ENCODE data around the gene DMPK.

The DMPK gene

DNA sequence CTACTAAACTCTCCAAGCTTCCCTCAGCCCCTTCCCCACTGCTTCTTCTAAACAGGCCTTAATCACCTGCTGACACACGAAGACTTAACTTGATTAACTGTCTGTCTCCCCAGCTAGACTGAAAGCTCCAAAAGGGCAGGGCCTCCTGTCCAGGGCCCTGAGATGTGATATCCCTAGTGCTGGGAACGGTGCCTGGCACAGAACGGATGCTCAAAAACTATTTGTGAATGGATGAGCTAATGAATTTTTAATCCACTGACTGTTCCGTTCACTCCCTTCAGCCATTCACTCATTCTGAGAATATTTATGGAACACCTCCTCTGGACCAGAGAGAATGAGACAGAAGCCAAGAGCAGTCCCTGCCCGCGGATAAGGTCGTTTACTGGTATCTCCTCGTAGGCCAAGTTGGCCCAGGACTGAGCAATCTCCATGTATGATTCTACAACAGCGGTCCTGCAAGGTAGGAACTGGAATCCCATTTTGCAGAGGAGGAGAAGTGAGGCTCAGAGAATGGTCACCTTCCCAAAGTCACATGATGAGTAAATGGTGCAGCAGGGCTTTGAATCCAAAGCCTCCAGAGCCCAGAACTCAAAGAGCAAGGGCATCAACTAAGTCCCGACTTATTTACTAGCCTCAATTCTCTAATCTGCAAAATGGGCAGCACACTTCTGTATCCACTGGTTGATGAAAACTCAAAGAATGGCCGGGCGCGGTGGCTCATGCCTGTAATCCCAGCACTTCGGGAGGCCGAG, 6.9 kb upstream of the DMPK start:
- in situ Hi-C loops (cut with MboI; ENCODE audit: low sequenced_read_pairs), result no loop called here

DNA sequence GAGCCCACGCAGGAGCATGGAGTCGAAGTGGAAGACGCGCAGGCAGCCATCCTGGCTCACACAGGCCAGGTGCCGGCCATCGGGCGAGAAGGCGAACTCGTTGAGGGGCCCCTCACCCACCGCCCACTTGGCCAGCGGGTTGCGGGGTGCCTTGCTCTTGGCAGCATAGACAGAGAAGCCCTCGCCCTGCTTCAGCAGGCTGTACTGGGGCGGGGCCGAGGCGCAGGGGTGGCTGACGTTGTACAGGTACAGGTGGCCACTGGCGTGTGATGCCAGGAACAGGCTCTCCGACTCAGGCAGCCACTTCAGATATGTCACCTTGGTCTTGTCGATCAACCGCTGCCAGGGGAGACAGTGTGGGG, 4.2 kb upstream of the DMPK start:
- in situ Hi-C loops (cut with MboI; ENCODE audit: low sequenced_read_pairs), result no loop called here

DNA sequence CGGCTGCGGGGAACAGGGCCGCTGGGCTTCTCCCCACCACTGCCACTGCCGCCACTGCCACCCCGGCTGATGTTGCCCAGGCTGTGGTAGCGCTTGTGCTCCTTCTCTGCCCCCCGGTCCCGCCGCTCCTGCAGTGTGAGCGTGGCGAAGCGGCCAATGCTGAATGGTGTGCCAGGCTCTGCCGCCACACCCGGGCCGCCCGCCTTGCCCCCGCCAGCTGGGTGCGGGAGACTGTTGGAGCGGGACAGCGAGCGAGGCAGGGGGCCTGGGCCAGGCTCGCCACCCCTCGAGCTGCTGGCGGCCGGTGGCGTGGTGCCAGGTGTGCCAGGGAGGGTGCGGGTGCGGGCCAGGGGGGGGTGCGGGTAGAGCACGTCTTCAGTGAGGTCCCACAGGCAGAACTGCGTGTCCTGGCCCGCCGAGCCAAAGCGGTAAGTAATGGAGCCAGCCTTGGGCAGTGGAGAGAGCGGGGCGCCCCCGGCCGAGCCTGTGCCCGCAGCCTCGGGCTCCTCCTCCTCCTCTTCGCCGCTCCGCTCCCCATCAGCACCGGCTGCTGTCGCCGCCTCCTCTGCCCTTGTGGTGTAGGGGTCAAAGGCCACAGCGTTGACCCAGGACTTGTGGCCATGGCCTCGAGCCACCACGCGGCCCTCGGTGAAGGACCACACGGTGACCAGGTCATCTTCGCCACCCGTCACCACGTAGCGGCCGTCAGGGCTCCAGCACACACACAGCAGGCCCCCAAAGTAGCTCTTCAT, 3.7 kb upstream of the DMPK start:
- in situ Hi-C loops (cut with MboI; ENCODE audit: low sequenced_read_pairs), result no loop called here

DNA sequence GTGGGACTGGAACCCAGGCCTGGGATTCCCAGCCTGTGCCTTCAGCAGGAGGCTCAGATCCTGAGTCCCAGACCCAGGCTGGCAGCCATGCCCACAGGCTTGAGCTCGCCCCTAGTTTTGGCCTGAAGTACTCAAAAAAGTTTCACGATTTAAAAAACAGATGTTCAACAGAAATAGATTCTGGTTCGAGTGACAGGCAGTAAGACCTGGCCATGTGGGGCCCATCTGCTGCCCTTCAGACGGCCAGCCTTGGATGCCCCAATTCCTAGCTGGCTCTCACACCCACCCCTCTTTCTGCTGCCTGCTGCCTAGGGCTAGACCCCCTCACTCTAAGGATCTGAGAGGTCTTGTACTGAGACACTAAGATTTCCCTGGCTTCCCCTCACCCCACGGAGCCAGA, 2.8 kb upstream of the DMPK start:
- in situ Hi-C loops (cut with MboI; ENCODE audit: low sequenced_read_pairs), result no loop called here

DNA sequence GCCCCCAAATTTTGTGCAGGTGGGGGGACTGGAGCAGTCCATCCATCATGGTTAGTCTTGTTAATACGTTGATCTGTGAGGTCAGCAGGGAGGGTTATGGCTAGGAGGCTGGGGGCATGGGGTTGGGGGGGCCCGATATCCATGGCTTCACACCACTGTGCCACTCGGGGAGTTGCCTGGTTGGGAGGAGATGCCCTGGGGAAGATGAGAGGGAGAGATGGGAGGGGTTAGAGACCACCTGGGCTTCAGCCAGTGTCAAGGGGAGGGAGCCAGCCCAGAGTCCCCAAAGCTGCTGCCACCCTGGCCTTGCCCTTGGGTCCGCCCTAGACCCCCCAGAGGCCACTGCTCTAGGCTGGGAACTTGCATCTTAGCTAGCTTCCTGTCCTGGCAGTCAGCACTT, 1.8 kb upstream of the DMPK start:
- in situ Hi-C loops (cut with MboI; ENCODE audit: low sequenced_read_pairs), result no loop called here

DNA sequence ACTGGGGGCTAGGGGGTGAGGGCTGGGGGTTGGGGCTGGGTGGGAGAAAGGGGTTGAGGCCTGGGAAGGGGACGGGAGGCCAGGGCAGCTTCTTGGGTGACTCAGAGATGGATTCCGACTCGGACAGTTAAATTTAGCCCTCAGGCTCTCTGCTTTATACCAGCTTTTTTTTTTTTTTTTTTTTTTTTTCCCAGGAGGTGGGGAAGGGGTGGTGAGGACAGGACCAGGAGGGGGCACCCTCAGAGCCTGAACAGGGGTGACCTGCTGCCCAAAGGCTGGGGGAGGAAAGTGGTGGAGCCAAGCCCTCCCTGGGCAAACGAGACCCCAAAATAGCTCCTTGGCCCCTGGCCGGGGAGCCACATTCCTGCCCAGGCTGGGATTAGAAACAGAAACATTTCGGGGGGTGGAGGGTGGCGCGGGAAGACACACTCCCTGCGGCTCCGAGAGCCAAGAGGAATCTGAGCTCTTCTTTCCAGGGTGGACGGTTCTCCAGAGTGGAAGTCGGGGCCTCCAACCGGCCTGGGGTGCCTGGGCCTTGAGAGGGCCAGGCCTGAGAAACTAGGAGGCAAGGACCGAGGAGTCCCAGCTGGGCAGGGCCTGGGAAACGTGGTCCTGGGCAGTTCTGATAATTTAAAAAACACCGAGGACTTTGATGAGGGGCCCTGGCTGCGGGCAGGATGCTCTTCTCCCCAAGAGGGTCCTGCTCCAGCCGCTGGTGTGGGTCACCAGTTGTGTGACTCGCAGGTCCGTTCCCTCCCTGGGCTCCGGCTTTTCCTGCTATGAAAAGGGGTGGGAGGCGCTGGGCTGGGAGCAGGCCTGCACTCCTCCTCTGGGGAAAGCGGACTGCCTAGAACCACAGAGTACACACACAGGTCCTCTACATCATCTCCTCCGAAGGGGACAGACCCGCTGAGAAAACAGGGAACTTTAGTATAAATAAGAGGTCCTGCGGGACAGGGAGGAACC, 813 bp upstream of the DMPK start:
- in situ Hi-C loops (cut with MboI; ENCODE audit: low sequenced_read_pairs), result no loop called here

DNA sequence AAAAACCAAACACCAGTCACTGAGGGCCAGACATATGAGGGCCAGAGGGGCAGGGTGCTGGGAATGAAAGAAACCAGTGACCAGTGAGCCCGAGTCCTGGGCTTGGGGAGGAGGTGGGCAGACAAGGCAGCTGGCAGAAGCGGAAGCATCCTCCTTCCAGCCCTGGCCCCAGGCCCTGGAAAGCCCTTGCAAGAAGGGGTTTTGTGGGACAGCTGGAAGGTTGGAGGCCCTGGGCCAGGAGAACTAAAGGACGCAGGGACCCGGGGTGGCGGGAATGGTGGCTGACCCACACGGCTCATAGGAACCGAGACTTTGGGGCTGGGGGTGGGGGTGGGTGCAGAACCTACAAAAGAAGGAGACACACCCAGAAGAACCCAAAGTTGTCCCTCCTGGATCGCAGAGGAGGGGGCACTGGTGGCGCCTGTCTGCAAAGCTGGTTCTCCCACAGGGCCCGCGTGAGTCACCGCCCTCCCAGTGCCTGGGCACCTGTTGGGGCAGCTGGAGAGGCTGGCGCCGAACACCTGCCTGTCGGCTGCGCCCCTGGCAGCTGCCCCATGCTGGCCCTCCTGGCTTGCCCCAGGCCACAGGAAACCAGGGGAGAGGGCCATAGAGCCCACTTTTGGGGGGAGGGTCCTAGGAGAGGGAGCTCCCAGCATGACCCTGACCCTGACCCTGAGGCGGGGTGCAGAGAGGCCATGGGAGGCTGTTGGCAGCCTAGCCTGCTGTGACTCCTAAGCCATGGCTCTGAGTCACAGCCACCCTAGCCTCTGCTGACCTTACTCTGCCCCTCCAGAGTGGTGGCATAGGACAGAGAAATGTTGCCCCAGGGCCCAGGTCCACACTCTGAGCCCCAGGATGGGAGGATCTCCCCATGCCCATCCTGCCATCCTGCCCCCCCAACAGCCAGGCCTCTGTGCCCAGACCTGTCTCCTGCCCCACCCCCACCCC, 802 bp downstream of the DMPK start:
- in situ Hi-C loops (cut with MboI; ENCODE audit: low sequenced_read_pairs), result no loop called here

DNA sequence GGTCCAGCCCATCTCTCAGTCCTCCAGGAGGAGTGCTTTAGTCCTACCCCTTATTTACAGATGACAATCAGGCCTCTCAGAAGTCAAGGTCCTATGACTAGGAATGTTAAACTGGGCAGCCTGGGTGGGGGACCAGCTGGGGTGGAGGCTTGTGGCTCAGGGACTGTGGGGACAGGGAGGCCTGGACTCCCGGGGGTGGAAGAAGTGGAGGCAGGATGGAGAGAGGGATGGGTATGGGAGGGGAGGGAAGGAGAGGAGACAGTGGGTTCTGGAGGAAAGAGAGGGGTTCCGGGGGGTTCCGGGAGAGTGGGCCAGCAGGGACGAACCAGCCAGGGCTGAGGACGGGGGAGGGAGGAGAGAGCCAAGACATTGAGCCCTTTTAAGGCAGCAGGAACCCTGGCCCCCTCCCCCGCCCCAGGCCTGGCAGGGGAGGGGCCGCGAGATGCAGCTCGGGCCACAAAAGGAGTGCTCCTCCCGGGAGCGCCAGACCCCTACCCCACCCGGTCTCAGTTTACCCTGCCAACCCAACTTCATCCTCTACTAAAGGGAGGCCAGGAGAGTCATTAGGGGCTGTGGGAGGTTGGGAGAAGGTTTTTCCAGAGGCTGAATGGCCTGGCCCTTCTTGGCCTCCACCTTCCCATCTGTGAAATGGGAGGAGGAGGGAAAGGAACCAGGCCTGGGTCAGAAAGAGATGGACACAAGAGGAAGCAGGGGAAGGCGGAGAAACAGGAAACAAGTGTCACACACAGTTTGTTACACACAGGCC, 1.7 kb downstream of the DMPK start:
- in situ Hi-C loops (cut with MboI; ENCODE audit: low sequenced_read_pairs), result no loop called here

DNA sequence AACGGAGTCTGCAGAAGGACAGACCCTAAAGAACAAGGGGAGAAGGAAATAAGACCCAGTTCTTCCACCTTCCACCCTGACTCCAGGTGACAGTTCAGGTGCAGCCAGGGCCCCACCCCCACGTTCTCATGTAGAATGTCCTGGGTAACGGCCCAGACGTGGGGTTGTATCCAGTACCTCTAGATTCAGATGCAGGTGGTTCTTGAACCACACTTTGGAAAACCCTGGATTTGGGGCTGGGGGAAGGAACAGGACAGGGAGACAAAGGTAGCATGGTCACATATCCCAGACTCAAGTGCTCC, 2.2 kb downstream of the DMPK start:
- in situ Hi-C loops (cut with MboI; ENCODE audit: low sequenced_read_pairs), result no loop called here

DNA sequence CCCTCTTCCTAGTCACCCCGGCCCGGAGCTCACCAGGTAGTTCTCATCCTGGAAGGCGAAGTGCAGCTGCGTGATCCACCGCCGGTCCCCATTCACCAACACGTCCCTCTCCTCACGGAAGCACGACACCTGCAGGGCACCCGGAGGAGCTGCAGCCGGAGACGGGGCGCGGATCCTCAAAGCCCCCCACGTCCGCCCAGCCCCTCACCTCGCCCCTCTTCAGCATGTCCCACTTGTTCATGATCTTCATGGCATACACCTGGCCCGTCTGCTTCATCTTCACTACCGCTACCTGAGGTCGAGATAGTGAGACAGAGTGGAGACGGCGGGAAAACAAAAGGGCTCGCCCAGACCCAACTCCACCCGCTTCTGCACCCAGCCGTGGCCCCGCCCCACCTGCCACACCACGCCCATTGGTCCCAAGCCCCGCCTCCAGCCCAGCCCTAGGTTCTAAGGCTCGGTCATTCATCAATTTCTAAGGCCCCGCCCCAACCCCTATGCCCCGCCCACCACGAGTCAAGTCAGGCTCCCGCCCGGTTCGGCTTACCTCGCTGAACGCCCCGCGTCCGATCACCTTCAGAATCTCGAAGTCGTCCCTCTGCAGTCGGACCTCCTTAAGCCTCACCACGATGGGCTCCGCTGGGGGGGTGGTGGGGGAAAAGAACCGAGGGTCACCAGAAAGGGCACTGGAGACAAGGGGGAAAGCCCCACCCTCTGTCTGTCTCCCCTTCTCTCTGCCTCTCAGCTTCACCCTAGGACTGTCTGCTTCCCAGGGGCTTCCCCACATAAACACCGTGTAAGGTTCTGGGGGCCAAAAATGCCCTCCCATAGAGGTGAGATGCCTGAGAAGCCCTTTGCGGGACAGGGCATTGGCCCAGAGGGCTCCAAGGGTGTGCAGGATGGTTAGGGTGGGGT, 2.8 kb downstream of the DMPK start:
- in situ Hi-C loops (cut with MboI; ENCODE audit: low sequenced_read_pairs), result no loop called here

DNA sequence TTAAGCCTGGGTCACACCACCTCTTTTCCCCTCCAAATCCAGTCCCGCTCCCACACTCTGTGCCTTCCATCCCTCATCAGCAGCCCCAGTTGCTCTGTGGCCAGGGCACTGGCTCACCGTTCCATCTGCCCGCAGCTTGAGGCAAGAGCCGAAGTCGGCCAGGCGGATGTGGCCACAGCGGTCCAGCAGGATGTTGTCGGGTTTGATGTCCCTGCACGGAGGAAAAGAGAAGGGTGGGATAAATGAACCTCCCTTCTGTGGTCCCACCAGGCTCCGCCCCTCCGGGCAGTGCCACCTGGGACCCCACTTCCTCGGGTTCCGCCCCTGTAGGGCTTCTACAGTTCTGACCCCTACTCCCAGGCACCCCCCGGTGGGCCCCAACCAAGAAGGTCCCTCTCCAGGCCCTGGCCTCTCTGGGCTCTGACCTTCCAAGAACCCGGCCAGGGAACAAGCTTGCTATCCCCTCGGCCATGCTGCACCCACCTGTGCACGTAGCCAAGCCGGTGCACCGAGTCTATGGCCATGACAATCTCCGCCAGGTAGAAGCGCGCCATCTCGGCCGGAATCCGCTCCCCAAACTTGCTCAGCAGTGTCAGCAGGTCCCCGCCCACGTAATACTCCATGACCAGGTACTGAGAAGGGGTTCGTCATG, 4.2 kb downstream of the DMPK start:
- in situ Hi-C loops (cut with MboI; ENCODE audit: low sequenced_read_pairs), result no loop called here

DNA sequence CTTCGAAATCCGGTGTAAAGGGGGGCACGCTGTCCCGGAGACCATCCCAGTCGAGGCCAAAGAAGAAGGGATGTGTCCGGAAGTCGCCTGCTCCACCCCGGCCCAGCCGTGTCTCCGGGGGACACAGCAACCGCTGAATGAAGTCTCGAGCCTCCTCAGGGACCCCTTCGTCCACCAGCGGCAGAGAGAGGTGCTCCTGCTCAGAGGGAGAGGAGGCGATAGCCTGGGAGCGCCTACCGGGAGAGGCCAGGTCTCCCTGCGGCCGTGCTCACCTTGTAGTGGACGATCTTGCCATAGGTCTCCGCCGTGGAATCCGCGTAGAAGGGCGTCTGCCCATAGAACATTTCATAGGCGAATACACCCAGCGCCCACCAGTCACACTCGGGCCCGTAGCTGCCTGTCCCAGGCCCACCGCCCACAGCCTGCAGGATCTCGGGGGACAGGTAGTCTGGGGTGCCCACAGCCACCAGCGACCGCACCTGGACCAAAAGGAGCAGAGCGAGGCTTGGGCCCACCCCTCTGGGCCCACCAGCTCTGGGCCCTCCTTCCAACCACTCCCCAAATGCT, 4.8 kb downstream of the DMPK start:
- in situ Hi-C loops (cut with MboI; ENCODE audit: low sequenced_read_pairs), result no loop called here

DNA sequence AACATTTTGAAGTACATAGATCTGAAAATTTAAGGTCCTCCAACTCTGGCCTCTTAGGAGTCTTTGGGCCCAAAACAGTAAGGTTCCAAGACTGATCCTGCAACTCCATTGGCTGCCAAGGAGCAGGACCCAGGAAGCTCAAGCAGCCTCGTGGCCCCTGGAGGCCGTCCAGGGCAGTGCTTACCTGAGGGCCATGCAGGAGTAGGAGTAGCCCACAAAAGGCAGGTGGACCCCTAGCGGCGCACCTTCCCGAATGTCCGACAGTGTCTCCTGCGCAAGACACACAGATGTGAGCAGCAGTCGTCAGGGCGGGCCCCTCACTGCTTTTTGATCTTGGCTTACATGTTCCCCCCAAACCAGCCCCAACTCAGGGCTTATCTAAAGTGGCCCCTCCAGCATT, 7.5 kb downstream of the DMPK start:
- in situ Hi-C loops (cut with MboI; ENCODE audit: low sequenced_read_pairs), result no loop called here

DNA sequence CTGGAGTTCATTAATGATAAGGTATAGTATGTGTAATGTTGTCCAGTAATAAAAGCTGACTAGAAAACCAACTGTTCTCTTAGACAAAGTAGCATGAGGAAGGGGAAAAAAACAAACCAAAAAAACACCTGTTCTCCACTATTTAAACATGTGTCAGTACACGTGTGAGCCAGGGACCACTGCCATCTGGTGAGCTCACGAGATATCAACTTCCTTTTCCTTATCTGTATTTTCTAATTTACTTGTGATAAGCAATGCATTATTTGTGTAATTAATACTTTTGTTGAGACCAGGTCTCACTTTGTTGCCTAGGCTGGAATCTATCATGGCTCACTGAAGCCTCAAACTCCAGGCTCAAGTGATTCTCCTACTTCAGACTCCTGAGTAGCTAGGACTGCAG, 8.9 kb downstream of the DMPK start:
- in situ Hi-C loops (cut with MboI; ENCODE audit: low sequenced_read_pairs), result no loop called here

DNA sequence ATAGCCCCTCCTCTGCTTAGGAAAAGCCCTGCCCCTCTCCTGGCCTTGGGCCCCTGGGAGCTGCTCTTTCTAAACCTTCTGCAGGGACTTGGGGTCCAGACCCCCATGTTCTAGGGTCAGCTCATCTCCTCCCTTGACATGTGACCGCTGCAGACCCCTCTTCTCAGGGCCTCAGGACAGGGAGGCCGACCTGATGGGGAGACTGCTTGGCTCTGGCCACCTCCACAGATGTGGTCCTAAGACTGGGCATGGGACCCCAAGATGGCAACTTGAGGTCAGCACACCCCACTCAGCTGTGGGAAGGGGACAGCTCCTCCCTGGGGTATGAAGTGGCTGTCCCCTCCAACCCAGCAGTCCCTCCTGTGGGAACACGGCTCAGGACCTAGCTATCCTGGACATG, 9.4 kb downstream of the DMPK start:
- in situ Hi-C loops (cut with MboI; ENCODE audit: low sequenced_read_pairs), result no loop called here

DNA sequence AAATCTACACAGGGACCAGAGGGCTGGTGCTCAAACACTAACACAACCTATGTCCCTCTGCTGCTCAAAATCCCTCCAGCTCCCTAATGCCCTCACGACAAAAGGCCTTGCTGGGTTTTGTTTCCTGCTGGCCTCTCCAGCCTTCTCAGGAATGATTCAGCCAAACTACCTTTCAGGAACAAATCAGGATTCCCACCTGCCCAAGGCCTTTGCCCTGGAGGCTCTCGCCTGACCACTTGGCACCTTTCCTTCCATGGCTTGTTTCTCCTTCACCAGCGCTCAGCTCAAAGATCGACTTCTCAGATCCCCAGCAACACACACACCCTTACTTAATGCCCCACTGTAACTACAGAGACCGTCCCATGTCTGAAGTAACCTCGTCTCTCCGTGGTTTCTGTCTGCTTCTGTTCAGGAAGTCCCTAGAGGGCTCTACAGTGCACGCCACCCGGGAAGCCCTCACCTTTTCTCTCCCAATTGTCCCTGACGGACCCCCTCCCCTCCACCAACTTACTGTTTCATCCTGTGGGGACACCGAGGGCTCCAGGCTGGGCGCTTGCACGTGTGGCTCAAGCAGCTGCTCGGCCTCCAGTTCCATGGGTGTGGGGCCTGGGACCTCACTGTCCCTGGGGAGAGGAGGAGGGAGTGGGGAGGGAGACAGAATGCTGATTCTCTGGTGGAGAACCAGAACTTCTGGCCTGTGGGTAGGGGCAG, 10.0 kb downstream of the DMPK start:
- in situ Hi-C loops (cut with MboI; ENCODE audit: low sequenced_read_pairs), result no loop called here

DNA sequence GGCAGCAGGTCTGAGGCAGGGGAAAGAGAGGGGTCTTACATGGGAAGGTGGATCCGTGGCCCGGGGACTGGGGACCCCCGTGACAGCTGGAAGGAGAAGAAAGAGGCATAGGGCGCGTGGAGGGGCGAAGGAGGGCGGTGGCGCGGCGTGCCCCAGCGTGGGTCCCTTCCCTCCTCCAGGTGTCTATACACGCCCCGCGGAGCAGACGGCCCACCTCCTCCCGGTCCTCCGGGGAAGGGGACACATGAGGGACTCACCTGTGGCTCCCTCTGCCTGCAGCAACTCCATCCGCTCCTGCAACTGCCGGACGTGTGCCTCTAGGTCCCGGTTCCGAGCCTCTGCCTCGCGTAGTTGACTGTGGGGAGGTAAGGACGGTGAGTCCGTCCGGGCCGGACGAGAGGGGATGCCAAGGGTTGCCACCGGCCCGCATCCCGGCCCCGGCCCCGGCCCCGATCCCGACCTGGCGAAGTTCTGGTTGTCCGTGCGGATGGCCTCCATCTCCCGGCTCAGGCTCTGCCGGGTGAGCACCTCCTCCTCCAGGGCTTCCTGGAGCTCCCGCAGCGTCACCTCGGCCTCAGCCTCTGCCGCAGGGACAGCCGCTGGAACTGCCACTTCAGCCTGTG, 10.9 kb downstream of the DMPK start:
- in situ Hi-C loops (cut with MboI; ENCODE audit: low sequenced_read_pairs), result no loop called here
